Measurements from ENCODE around the gene KNSTRN. TPM values are rescaled to one million over a fixed set of nuclear protein-coding genes. Genes with fewer than 3 reads are reported as not detected.
A peak's percentile ranks its signal among the peaks of the same experiment; 100 is the strongest.

KNSTRN gene
- total and polyA plus RNA-seq, 2 of the 13 experiments (the other 11 are each of a cell fraction or from before 2014, with no cell fraction given): 20.3 to 62.3 TPM

DNA sequence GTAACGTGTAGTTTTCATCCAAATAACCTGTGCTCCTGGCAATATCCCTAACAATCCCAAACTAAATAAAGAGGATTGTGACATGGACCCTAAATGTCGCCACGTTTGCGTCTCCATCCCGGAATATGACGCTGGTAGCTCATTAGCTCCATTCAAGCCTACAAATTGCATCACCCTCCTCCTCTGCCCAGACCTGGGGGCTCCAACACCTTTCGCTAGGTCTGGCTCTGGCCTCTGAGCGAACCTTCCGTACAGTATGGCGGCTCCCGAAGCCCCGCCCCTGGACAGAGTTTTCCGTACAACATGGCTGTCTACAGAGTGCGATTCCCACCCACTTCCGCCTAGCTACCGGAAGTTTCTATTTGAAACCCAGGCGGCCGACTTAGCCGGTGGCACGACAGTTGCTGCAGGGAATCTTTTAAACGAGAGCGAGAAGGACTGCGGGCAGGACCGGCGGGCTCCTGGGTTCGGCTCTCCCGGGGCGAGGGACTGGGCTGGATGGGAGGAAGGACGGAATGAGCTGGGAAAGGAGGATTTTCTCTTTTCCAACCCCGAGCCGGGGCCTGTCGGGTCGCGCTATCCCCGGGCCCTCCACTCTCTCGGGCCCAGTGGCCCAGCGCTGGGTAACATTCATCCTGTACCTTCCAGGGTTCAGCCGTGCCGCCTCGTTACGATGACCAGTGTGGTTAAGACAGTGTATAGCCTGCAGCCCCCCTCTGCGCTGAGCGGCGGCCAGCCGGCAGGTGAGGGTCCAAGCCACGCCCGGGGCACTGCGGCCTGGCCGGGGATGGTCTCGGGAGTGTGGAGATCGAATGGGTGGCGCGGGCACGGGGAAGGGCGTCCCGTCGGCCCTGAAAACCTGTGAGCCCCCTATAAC is at the start of gene KNSTRN (continued):
- TF ChIP-seq, protein P1, sequence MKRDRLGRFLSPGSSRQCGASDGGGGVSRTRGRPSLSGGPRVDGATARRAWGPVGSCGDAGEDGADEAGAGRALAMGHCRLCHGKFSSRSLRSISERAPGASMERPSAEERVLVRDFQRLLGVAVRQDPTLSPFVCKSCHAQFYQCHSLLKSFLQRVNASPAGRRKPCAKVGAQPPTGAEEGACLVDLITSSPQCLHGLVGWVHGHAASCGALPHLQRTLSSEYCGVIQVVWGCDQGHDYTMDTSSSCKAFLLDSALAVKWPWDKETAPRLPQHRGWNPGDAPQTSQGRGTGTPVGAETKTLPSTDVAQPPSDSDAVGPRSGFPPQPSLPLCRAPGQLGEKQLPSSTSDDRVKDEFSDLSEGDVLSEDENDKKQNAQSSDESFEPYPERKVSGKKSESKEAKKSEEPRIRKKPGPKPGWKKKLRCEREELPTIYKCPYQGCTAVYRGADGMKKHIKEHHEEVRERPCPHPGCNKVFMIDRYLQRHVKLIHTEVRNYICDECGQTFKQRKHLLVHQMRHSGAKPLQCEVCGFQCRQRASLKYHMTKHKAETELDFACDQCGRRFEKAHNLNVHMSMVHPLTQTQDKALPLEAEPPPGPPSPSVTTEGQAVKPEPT (CRISPR knock-in tag; IDR thresholded peaks at IDR 0.05; ENCODE audit: low read depth): no peak
- TF ChIP-seq, protein P2, sequence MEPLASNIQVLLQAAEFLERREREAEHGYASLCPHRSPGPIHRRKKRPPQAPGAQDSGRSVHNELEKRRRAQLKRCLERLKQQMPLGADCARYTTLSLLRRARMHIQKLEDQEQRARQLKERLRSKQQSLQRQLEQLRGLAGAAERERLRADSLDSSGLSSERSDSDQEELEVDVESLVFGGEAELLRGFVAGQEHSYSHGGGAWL (CRISPR knock-in tag; IDR thresholded peaks at IDR 0.05): no peak; the same call in 1 of the 2 replicates
- TF ChIP-seq GABPB1 (CRISPR knock-in tag; IDR thresholded peaks at IDR 0.05): peak; percentile 97
- TF ChIP-seq RFX1 (IDR thresholded peaks at IDR 0.05): no peak
- TF ChIP-seq SMYD3 (CRISPR knock-in tag; IDR thresholded peaks at IDR 0.05): no peak
- TF ChIP-seq ZNF879 (CRISPR knock-in tag; IDR thresholded peaks at IDR 0.05): no peak
- no peak for TF ChIP-seq CENPX (CRISPR knock-in tag; IDR thresholded peaks at IDR 0.05)
- TF ChIP-seq ZNF496 (CRISPR knock-in tag; IDR thresholded peaks at IDR 0.05; ENCODE audit: insufficient replicate concordance): no peak
- no peak for TF ChIP-seq RXRB (CRISPR knock-in tag; IDR thresholded peaks at IDR 0.05; ENCODE audit: borderline replicate concordance)
- TF ChIP-seq, protein P3, sequence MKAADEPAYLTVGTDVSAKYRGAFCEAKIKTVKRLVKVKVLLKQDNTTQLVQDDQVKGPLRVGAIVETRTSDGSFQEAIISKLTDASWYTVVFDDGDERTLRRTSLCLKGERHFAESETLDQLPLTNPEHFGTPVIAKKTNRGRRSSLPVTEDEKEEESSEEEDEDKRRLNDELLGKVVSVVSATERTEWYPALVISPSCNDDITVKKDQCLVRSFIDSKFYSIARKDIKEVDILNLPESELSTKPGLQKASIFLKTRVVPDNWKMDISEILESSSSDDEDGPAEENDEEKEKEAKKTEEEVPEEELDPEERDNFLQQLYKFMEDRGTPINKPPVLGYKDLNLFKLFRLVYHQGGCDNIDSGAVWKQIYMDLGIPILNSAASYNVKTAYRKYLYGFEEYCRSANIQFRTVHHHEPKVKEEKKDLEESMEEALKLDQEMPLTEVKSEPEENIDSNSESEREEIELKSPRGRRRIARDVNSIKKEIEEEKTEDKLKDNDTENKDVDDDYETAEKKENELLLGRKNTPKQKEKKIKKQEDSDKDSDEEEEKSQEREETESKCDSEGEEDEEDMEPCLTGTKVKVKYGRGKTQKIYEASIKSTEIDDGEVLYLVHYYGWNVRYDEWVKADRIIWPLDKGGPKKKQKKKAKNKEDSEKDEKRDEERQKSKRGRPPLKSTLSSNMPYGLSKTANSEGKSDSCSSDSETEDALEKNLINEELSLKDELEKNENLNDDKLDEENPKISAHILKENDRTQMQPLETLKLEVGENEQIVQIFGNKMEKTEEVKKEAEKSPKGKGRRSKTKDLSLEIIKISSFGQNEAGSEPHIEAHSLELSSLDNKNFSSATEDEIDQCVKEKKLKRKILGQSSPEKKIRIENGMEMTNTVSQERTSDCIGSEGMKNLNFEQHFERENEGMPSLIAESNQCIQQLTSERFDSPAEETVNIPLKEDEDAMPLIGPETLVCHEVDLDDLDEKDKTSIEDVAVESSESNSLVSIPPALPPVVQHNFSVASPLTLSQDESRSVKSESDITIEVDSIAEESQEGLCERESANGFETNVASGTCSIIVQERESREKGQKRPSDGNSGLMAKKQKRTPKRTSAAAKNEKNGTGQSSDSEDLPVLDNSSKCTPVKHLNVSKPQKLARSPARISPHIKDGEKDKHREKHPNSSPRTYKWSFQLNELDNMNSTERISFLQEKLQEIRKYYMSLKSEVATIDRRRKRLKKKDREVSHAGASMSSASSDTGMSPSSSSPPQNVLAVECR (CRISPR knock-in tag; IDR thresholded peaks at IDR 0.05; ENCODE audit: borderline replicate concordance): peak; percentile 90
- no peak for TF ChIP-seq ZNF775 (CRISPR knock-in tag; IDR thresholded peaks at IDR 0.05; ENCODE audit: borderline replicate concordance)
- no peak for TF ChIP-seq NBN (conservative IDR thresholded peaks at IDR 0.05)
- TF ChIP-seq ZNF383 (CRISPR knock-in tag; IDR thresholded peaks at IDR 0.05; ENCODE audit: borderline replicate concordance): no peak
- TF ChIP-seq, protein P4, sequence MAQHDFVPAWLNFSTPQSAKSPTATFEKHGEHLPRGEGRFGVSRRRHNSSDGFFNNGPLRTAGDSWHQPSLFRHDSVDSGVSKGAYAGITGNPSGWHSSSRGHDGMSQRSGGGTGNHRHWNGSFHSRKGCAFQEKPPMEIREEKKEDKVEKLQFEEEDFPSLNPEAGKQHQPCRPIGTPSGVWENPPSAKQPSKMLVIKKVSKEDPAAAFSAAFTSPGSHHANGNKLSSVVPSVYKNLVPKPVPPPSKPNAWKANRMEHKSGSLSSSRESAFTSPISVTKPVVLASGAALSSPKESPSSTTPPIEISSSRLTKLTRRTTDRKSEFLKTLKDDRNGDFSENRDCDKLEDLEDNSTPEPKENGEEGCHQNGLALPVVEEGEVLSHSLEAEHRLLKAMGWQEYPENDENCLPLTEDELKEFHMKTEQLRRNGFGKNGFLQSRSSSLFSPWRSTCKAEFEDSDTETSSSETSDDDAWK (CRISPR knock-in tag; IDR thresholded peaks at IDR 0.05): no peak
- TF ChIP-seq JARID2 (CRISPR knock-in tag; IDR thresholded peaks at IDR 0.05; ENCODE audit: insufficient replicate concordance): no peak
